H9 (cell line): ENCODE results near the gene GPR83. TPM values are rescaled to one million over a fixed set of nuclear protein-coding genes. Genes with fewer than 3 reads are reported as not detected.

ENCODE experiments used
- DNase-seq: peaks from one replicate; pipeline ENCODE4 v3.0.0-alpha.2; 2017
- H2AFZ ChIP-seq: one replicate; pipeline ENCODE4 v1.6.1; 2013; ENCODE audit warnings: mild to moderate bottlenecking, low read length, control low read depth, moderate library complexity
- H2AK5ac ChIP-seq: 2 replicates; pipeline ENCODE4 v1.6.1; 2013; ENCODE audit warnings: low read length, control low read depth, mixed read lengths; ENCODE audit not compliant: insufficient read length
- H2BK120ac ChIP-seq: one replicate; pipeline ENCODE4 v1.6.1; 2013; ENCODE audit warnings: low read depth, mild to moderate bottlenecking, low read length, control low read depth, inconsistent platforms; ENCODE audit not compliant: poor library complexity, severe bottlenecking
- H2BK12ac ChIP-seq: 2 replicates; pipeline ENCODE4 v1.6.1; 2013; ENCODE audit warnings: low read length, control low read depth, mixed read lengths, low read depth; ENCODE audit not compliant: insufficient read length
- H2BK15ac ChIP-seq: 2 replicates; pipeline ENCODE4 v1.6.1; 2013; ENCODE audit warnings: low read depth, low read length, control low read depth
- H2BK20ac ChIP-seq: one replicate; pipeline ENCODE4 v1.6.1; 2013; ENCODE audit warnings: low read depth, mild to moderate bottlenecking, low read length, control low read depth, inconsistent platforms; ENCODE audit not compliant: poor library complexity, severe bottlenecking
- H2BK5ac ChIP-seq: 2 replicates; pipeline ENCODE4 v1.6.1; 2013; ENCODE audit warnings: low read length, control low read depth, mixed read lengths; ENCODE audit not compliant: insufficient read length
- H3K14ac ChIP-seq: 2 replicates; pipeline ENCODE4 v1.6.1; 2013; ENCODE audit warnings: low read length, control low read depth; ENCODE audit not compliant: insufficient read depth
- H3K18ac ChIP-seq: 2 replicates; pipeline ENCODE4 v1.6.1; 2013; ENCODE audit warnings: low read depth, mild to moderate bottlenecking, mixed read lengths, low read length, control low read depth; ENCODE audit not compliant: insufficient read length
- H3K23ac ChIP-seq: 2 replicates; pipeline ENCODE4 v1.6.1; 2013; ENCODE audit warnings: low read length, control low read depth, mixed read lengths, low read depth; ENCODE audit not compliant: insufficient read length
- H3K23me2 ChIP-seq: 2 replicates; pipeline ENCODE4 v1.6.1; 2013; ENCODE audit warnings: low read depth, mild to moderate bottlenecking, mixed read lengths, low read length, control low read depth; ENCODE audit not compliant: insufficient read length, poor library complexity, severe bottlenecking
- H3K27ac ChIP-seq: 2 replicates; pipeline ENCODE4 v1.5.1; 2013; ENCODE audit warnings: low read length, control low read depth, mixed read lengths, low read depth; ENCODE audit not compliant: insufficient read length
- H3K27me3 ChIP-seq: 2 replicates; pipeline ENCODE4 v1.6.1; 2013; ENCODE audit warnings: low read length, control low read depth, inconsistent platforms; ENCODE audit not compliant: insufficient read depth
- H3K4ac ChIP-seq: 2 replicates; pipeline ENCODE4 v1.6.1; 2013; ENCODE audit warnings: low read depth, mild to moderate bottlenecking, control low read depth, inconsistent platforms, low read length, moderate library complexity
- H3K4me1 ChIP-seq: 2 replicates; pipeline ENCODE4 v1.6.1; 2013; ENCODE audit warnings: low read length, control low read depth, inconsistent platforms; ENCODE audit not compliant: insufficient read depth
- H3K4me2 ChIP-seq: 2 replicates; pipeline ENCODE4 v1.6.1; 2013; ENCODE audit warnings: low read length, control low read depth, mixed read lengths; ENCODE audit not compliant: insufficient read length, insufficient read depth
- H3K56ac ChIP-seq: 2 replicates; pipeline ENCODE4 v1.6.1; 2013; ENCODE audit warnings: low read depth, mild to moderate bottlenecking, mixed read lengths, low read length, control low read depth; ENCODE audit not compliant: insufficient read length
- H3K79me1 ChIP-seq: 2 replicates; pipeline ENCODE4 v1.6.1; 2013; ENCODE audit warnings: low read depth, mild to moderate bottlenecking, moderate library complexity, low read length, control low read depth, inconsistent platforms; ENCODE audit not compliant: insufficient read depth, poor library complexity, severe bottlenecking
- H3K79me2 ChIP-seq: 2 replicates; pipeline ENCODE4 v1.6.1; 2013; ENCODE audit warnings: low read length, control low read depth, inconsistent platforms; ENCODE audit not compliant: insufficient read depth
- H3K9ac ChIP-seq: 2 replicates; pipeline ENCODE4 v1.6.1; 2013; ENCODE audit warnings: low read length, control low read depth, mixed read lengths; ENCODE audit not compliant: insufficient read length; ENCODE audit errors: extremely low read depth
- H3K9me3 ChIP-seq: one replicate; pipeline ENCODE4 v1.6.1; 2013; ENCODE audit warnings: low read depth, low read length, inconsistent platforms; ENCODE audit not compliant: control insufficient read depth
- H3T11ph ChIP-seq: one replicate; pipeline ENCODE4 v1.6.1; 2013; ENCODE audit warnings: mild to moderate bottlenecking, low read length, control low read depth, inconsistent platforms
- H4K20me1 ChIP-seq: one replicate; pipeline ENCODE4 v1.6.1; 2013; ENCODE audit not compliant: control insufficient read depth, insufficient read length, insufficient read depth
- H4K5ac ChIP-seq: 2 replicates; pipeline ENCODE4 v1.6.1; 2013; ENCODE audit warnings: low read depth, mild to moderate bottlenecking, mixed read lengths, low read length, control low read depth; ENCODE audit not compliant: insufficient read length
- H4K8ac ChIP-seq: replicated peaks from 2 replicates; pipeline ENCODE4 v1.6.1; 2013; ENCODE audit warnings: low read length, control low read depth, mixed read lengths, low read depth; ENCODE audit not compliant: insufficient read length
- H4K91ac ChIP-seq: 2 replicates; pipeline ENCODE4 v1.6.1; 2013; ENCODE audit warnings: low read depth, mild to moderate bottlenecking, moderate library complexity, mixed read lengths, low read length, control low read depth; ENCODE audit not compliant: insufficient read length
- H3K27ac Mint-ChIP-seq, 3 experiments: 2 replicates in 2 of 3; 3 replicates in 1 of 3; pipeline ENCODE4 v1.8.0; 2020 to 2021; ENCODE audit warnings: mixed read lengths in 3 of 3, mild to moderate bottlenecking in 1 of 3, moderate library complexity in 1 of 3
- H3K27me3 Mint-ChIP-seq: 2 replicates; pipeline ENCODE4 v1.8.0; 2021; ENCODE audit warnings: low read depth, mild to moderate bottlenecking, moderate library complexity, mixed read lengths
- H3K36me3 Mint-ChIP-seq, 3 experiments: 2 replicates in 2 of 3; 3 replicates in 1 of 3; pipeline ENCODE4 v1.8.0; 2020 to 2021; ENCODE audit warnings: low read depth in 3 of 3, mixed read lengths in 3 of 3; ENCODE audit not compliant: insufficient read depth in 1 of 3
- H3K4me1 Mint-ChIP-seq, 2 experiments: 2 replicates each; pipeline ENCODE4 v1.8.0; 2020; ENCODE audit warnings: mixed read lengths in 2 of 2
- H3K4me3 Mint-ChIP-seq, 2 experiments: 2 replicates in 1 of 2; 3 replicates in 1 of 2; pipeline ENCODE4 v1.8.0; 2020 to 2021; ENCODE audit warnings: mild to moderate bottlenecking in 2 of 2, mixed read lengths in 2 of 2, moderate library complexity in 1 of 2
- H3K9me3 Mint-ChIP-seq, 2 experiments: 2 replicates in 1 of 2; 3 replicates in 1 of 2; pipeline ENCODE4 v1.8.0; 2020; ENCODE audit warnings: mild to moderate bottlenecking in 2 of 2, mixed read lengths in 2 of 2, moderate library complexity in 1 of 2
- CTCF ChIP-seq: fragments of 200-600 bp; sonication (generic); conservative IDR thresholded peaks from 3 replicates; pipeline ENCODE4 v1.8.0; 2021; ENCODE audit warnings: antibody characterized with exemption, mild to moderate bottlenecking
- WGBS: extraction: QIAGEN DNeasy Blood & Tissue Kit; methylation state at CpG from one replicate; pipeline ENCODE4 v1.1.7; 2013; ENCODE audit warnings: missing lambda C conversion rate, low lambda C conversion rate, mixed read lengths; ENCODE audit not compliant: insufficient read length; ENCODE audit errors: extremely low coverage; 5-methylcytosine and 5-hydroxymethylcytosine counted together
- total RNA-seq: library from RNA; stranded (reverse); gene quantifications from 2 replicates; pipeline ENCODE4 v1.2.1, GENCODE V29; 2021

Gene GPR83
- total RNA-seq, 1 experiment from 2014 or later: not detected

DNA sequence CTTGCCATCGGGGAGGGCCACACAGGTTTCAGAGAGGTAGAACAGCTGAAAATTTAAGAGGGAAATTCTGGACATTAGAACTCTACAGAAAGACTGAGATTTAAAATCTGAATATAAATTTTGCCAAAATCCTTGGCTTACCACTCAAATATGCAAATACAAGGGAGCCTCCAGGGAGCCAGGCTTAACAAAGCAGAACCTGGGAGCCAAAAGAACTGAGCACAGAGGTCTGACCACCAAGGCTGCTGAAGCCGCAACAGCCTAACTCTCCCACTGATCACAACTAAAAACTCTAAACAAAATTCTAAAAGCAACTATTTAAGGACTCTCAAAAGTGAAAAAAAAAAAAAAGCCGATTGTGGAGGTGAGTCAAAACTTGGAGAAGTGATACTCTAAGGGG lies 62.6 kb downstream of the GPR83 start:
- H4K91ac ChIP-seq: no peak overlapping the region
- no peak overlapping the region for H3K4me2 ChIP-seq
- no peak overlapping the region for H3T11ph ChIP-seq
- Mint-ChIP-seq H3K4me3 (no peak overlapping the region), H3K4me1 (peaks cover 3 to 5% of the 10 kb centered on the region in 2 experiments; a peak in 3 of 4 replicates), H3K27ac (peak overlapping the region in 1 of 3 experiments; percentile 44; a peak in 1 of 7 replicates), H3K36me3 (peaks cover 0 to 5% (median 0%) of the 10 kb centered on the region in 3 experiments; a peak in 1 of 7 replicates), H3K9me3 (no peaks in the 10 kb centered on the region; a peak in 2 of 5 replicates), H3K27me3 (no peaks in the 10 kb centered on the region)
- no peak overlapping the region for H3K4ac ChIP-seq
- H3K9me3 ChIP-seq: no peaks in the 10 kb centered on the region
- no peak overlapping the region for H2AFZ ChIP-seq
- no peaks in the 10 kb centered on the region for H3K4me1 ChIP-seq
- DNase-seq: no peak
- no peak for TF ChIP-seq CTCF
- H4K20me1 ChIP-seq: no peaks in the 10 kb centered on the region
- H4K8ac ChIP-seq: no peak overlapping the region
- H2BK5ac ChIP-seq: no peak overlapping the region
- no peak overlapping the region for H3K9ac ChIP-seq
- no peak overlapping the region for H2BK12ac ChIP-seq
- no peak overlapping the region for H4K5ac ChIP-seq
- no peaks in the 10 kb centered on the region for H3K79me1 ChIP-seq
- no peaks in the 10 kb centered on the region for H3K27me3 ChIP-seq
- no CpG with 5 or more reads among the region's 3 CpGs for WGBS
- no peak overlapping the region for H3K18ac ChIP-seq
- no peak overlapping the region for H3K23ac ChIP-seq
- H3K27ac ChIP-seq: no peak overlapping the region
- H3K56ac ChIP-seq: no peak overlapping the region
- H2AK5ac ChIP-seq: no peak overlapping the region
- no peak overlapping the region for H2BK15ac ChIP-seq
- no peaks in the 10 kb centered on the region for H3K23me2 ChIP-seq
- no peak overlapping the region for H2BK20ac ChIP-seq
- no peaks in the 10 kb centered on the region for H3K79me2 ChIP-seq
- no peak overlapping the region for H2BK120ac ChIP-seq
- no peak overlapping the region for H3K14ac ChIP-seq
